Skeletal muscle tissue (tissue), 4 donors: ENCODE data around the gene ANGEL2. TPM values are rescaled to one million over a fixed set of nuclear protein-coding genes. Genes with fewer than 3 reads are reported as not detected.
"Not testable (repeated sequence)": the region's sequence is repeated elsewhere in the genome, so short reads cannot be mapped to it uniquely, and the experiment has no call there.

Source experiments
- H3K27ac ChIP-seq: one replicate; pipeline ENCODE4 v1.7.0; 2013; ENCODE audit warnings: mild to moderate bottlenecking, low read depth, low read length, inconsistent platforms
- H3K27me3 ChIP-seq, 3 donors: one replicate each; pipeline ENCODE4 v1.7.0; 2013; ENCODE audit warnings: low read length in 3 of 3; ENCODE audit not compliant: control insufficient read depth in 3 of 3, insufficient read depth in 3 of 3
- H3K36me3 ChIP-seq, 3 donors: one replicate each; pipeline ENCODE4 v1.7.0; 2013; ENCODE audit warnings: low read length in 3 of 3; ENCODE audit not compliant: control insufficient read depth in 3 of 3, insufficient read depth in 3 of 3
- H3K4me1 ChIP-seq, 3 donors: one replicate each; pipeline ENCODE4 v1.7.0; 2013; ENCODE audit warnings: low read length in 3 of 3, mild to moderate bottlenecking in 3 of 3; ENCODE audit not compliant: control insufficient read depth in 3 of 3, insufficient read depth in 3 of 3
- H3K4me3 ChIP-seq, 3 donors: one replicate each; pipeline ENCODE4 v1.7.0; 2013; ENCODE audit warnings: low read length in 3 of 3
- H3K9ac ChIP-seq, 3 donors: one replicate each; pipeline ENCODE4 v1.7.0; 2013; ENCODE audit warnings: low read length in 3 of 3, mild to moderate bottlenecking in 3 of 3, moderate library complexity in 2 of 3, low read depth in 1 of 3
- H3K9me3 ChIP-seq, 3 donors: one replicate each; pipeline ENCODE4 v1.7.0; 2013; ENCODE audit warnings: low read length in 3 of 3; ENCODE audit not compliant: control insufficient read depth in 3 of 3
- total RNA-seq: library from RNA; depleted of rRNA; stranded (reverse); fragments of >200 nt; gene quantifications from one replicate; pipeline ENCODE4 v1.2.3, GENCODE V29; 2014
- donor health status: Osteomylitis.

ANGEL2 gene
- total RNA-seq, 1 donor from 2014 or later: 45.4 TPM

DNA sequence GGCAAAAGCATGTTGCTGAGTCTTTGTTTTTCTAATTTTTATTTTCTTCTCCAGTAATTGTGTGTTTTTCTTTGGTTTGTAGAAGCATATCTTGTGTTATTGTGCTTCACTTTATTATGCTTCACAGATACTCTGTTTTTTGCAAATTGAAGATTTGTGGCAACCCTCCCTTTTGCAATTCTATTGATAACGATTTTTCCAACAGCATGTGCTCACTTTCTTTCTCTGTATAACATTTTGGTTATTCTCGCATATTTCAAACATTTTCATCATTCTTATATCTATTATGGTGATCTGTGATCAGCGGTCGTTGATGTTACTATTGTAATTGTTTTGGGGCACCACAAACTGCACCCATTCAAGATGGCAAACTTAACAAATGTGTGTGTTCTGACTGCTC, 3.8 kb upstream of the ANGEL2 start:
- Histone ChIP-seq H3K27ac (no peak overlapping the region), H3K9me3 (no peaks in the 10 kb centered on the region), H3K27me3 (no peaks in the 10 kb centered on the region), H3K4me1 (peaks cover 3 to 5% (median 4%) of the 10 kb centered on the region in 3 donors), H3K36me3 (no peaks in the 10 kb centered on the region), H3K9ac (no peak overlapping the region), H3K4me3 (no peak overlapping the region)

- Histone ChIP-seq H3K4me3 (no peak overlapping the region), H3K9ac (no peak overlapping the region), H3K27me3 (no peaks in the 10 kb centered on the region), H3K36me3 (peaks cover 0 to 2% (median 0%) of the 10 kb centered on the region in 3 donors), H3K4me1 (peaks cover 5 to 11% (median 9%) of the 10 kb centered on the region in 3 donors), H3K27ac (no peak overlapping the region), H3K9me3 (no peaks in the 10 kb centered on the region)
Measured at GRCh38 chr1:213017447-213018273, 2.0 kb upstream of the ANGEL2 start.

DNA sequence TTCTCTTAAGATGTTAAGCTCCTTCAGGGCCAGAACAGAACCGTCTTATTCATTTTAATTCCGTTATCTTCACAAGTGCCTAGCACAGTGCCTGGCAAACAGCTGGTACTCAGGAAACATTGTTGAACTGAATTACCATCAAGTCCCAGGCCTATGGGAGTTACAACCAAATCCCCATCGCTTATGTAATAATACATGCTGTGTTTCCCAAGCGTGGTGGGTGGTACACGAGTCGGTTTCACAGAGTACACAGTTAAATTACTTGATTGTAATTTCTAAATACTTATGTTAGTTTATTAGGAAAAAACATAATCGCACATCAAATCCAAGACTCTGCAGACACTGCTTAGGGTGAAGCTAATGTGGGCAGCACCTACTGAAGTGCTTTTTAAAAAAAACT, 1.0 kb downstream of the ANGEL2 start:
- Histone ChIP-seq H3K27me3 (no peaks in the 10 kb centered on the region), H3K9me3 (no peaks in the 10 kb centered on the region), H3K9ac (peak overlapping the region; percentile 70 to 90 (median 78)), H3K4me1 (peaks cover 5 to 11% (median 9%) of the 10 kb centered on the region in 3 donors), H3K36me3 (peaks cover 0 to 12% (median 4%) of the 10 kb centered on the region in 3 donors), H3K4me3 (peak overlapping the region; percentile 89 to 97 (median 92)), H3K27ac (peak overlapping the region; percentile 75)

GRCh38 chr1:213008564-213008963, 7.1 kb downstream of the ANGEL2 start:
- H3K27me3 ChIP-seq: no peaks in the 10 kb centered on the region
- H3K36me3 ChIP-seq: peaks cover 5 to 33% (median 27%) of the 10 kb centered on the region in 3 donors
- H3K9me3 ChIP-seq: no peaks in the 10 kb centered on the region
- H3K9ac ChIP-seq: no peak overlapping the region
- no peak overlapping the region for H3K27ac ChIP-seq
- no peaks in the 10 kb centered on the region for H3K4me1 ChIP-seq
- H3K4me3 ChIP-seq: no peak overlapping the region

DNA sequence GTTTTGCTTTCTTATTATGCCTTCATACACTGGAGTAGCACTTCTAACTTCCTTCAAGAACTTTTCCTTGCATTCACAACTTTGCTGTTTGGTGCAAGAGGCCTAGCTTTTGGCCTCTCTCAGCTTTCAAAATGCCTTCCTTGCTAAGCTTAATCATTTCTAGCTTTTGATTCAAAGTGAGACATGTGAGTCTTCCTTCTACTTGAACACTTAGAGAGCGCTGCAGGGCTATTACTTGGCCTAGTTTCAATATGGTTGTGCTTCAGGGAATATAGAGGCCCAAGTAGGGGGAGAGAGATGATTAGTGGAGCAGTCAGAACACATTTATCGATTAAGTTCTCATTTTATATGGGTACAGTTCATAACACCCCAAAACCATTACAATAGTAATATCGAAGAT, 12.4 kb downstream of the ANGEL2 start:
- Histone ChIP-seq H3K36me3 (peaks cover 12 to 40% (median 33%) of the 10 kb centered on the region in 3 donors), H3K27ac (no peak overlapping the region), H3K4me1 (no peaks in the 10 kb centered on the region), H3K27me3 (no peaks in the 10 kb centered on the region), H3K4me3 (no peak overlapping the region), H3K9me3 (no peaks in the 10 kb centered on the region), H3K9ac (no peak overlapping the region)

GRCh38 chr1:212994926-212995325, 20.7 kb downstream of the ANGEL2 start:
- Histone ChIP-seq H3K4me3 (no peak overlapping the region), H3K9me3 (no peaks in the 10 kb centered on the region), H3K27ac (no peak overlapping the region), H3K9ac (no peak overlapping the region), H3K27me3 (no peaks in the 10 kb centered on the region), H3K36me3 (peaks cover 3 to 25% (median 16%) of the 10 kb centered on the region in 3 donors), H3K4me1 (no peaks in the 10 kb centered on the region)

DNA sequence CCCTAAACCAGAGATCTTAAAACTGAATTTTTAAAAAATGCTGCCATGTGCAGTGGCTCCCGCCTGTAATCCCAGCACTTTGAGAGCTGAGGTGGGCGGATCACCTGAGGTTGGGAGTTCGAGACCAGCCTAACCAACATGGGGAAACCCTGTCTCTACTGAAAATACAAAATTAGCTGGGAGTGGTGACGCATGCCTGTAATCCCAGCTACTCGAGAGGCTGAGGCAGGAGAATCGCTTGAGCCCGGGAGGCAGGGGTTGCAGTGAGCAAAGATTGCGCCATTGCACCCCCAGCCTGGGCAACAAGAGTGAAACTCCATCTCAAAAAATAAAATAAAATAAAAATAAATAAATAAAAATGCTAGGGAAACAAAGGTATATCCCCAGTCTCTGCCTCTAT, 21.7 kb downstream of the ANGEL2 start:
- not testable (repeated sequence) for H3K27ac ChIP-seq, H3K4me3 ChIP-seq, H3K4me1 ChIP-seq, H3K9ac ChIP-seq, H3K9me3 ChIP-seq, H3K27me3 ChIP-seq
- H3K36me3 ChIP-seq: peaks cover 3 to 20% (median 11%) of the 10 kb centered on the region in 3 donors

DNA sequence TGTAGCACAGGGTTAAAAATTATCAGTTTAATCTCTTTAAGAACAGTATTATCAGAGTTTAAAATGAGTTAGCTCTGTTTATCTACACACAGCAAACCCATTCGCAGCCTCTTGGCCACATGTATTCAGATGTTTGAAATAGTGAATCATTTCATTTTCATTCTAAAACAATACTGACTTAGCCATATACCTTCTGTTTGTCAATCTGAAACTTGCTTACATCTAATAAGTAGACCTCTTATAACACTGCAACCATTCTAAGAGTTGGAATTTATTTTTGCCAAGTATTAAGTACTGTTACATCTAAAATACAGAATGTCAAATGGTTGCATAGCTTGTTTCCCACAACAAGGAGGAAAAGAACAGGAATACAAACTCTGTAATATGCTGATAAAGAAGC, 25.4 kb downstream of the ANGEL2 start:
- Histone ChIP-seq H3K36me3 (peaks cover 0 to 14% (median 3%) of the 10 kb centered on the region in 3 donors), H3K9me3 (no peaks in the 10 kb centered on the region), H3K27ac (no peak overlapping the region), H3K4me1 (peaks cover 0 to 3% (median 0%) of the 10 kb centered on the region in 3 donors), H3K4me3 (no peak overlapping the region), H3K9ac (no peak overlapping the region), H3K27me3 (no peaks in the 10 kb centered on the region)

DNA sequence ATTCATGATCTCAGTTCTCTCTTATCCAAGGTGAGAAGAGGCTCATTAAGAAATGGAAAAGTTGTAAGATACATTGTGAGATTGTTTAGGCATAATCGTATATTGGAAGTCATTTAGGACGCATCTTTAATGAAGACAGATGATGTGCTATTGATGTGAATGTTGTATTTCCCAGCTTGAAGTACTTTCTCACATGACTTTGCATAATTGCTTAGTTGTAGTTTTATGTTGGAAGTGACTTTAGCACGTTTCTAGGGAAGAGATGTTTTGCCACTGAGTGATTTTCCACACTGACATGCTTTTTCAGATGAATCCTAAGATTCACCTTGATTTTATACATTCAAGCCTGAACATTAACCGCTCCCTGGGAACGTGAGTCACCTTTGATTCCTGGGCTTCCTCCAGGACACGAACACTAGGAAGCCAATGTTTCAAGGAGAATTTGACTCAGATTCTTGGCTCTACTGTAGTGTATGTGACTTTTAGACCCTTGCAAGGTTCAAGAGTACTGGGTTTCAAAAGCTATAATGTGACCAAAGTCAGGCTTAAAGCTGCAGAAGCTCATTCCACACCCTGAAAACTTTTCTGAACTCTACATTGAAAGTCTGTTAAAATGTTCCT, 27.9 kb downstream of the ANGEL2 start:
- Histone ChIP-seq H3K27ac (no peak overlapping the region), H3K9ac (no peak overlapping the region), H3K9me3 (no peaks in the 10 kb centered on the region), H3K4me3 (no peak overlapping the region), H3K36me3 (peaks cover 0 to 5% (median 0%) of the 10 kb centered on the region in 3 donors), H3K27me3 (no peaks in the 10 kb centered on the region), H3K4me1 (peaks cover 0 to 3% (median 2%) of the 10 kb centered on the region in 3 donors)

- Histone ChIP-seq H3K9ac (no peak overlapping the region), H3K36me3 (no peaks in the 10 kb centered on the region), H3K27ac (no peak overlapping the region), H3K9me3 (no peaks in the 10 kb centered on the region), H3K4me3 (no peak overlapping the region), H3K27me3 (no peaks in the 10 kb centered on the region), H3K4me1 (peaks cover 3 to 12% (median 9%) of the 10 kb centered on the region in 3 donors)
Measured at GRCh38 chr1:212986551-212986950, 29.1 kb downstream of the ANGEL2 start.
